Body of pancreas (tissue), 4 donors: ENCODE data around the gene WDFY4. TPM values are rescaled to one million over a fixed set of nuclear protein-coding genes. Genes with fewer than 3 reads are reported as not detected.

Experiments used
- ATAC-seq: fragments of 150-250 bp; one replicate; pipeline ENCODE4 v1.9.1; 2016
- DNase-seq, 4 donors: peaks; one replicate each; pipeline ENCODE4 v3.0.0-alpha.2; 2019
- H3K27ac ChIP-seq, 4 donors: fragments of 200-600 bp; sonication (generic); 1 replicate in 3 of 4; 2 replicates in 1 of 4; pipeline versions ENCODE4 v1.5.1 to v1.6.1; 2016 to 2019; ENCODE audit warnings: mild to moderate bottlenecking in 1 of 4, mixed read lengths in 1 of 4, moderate library complexity in 1 of 4
- H3K27me3 ChIP-seq, 2 donors: fragments of 200-600 bp; sonication (generic); one replicate each; pipeline ENCODE4 v1.6.0; 2016; ENCODE audit warnings: mild to moderate bottlenecking in 1 of 2
- H3K36me3 ChIP-seq, 2 donors: fragments of 200-600 bp; sonication (generic); replicated peaks in 1 of 2; 2 replicates each; pipeline ENCODE4 v1.5.1; 2016; ENCODE audit warnings: low read depth in 2 of 2; ENCODE audit not compliant: insufficient read depth in 1 of 2
- H3K4me1 ChIP-seq: fragments of 200-600 bp; sonication (generic); one replicate; pipeline ENCODE4 v1.6.0; 2016
- H3K4me3 ChIP-seq, 2 donors: fragments of 200-600 bp; sonication (generic); 1 replicate in 1 of 2; 2 replicates in 1 of 2; pipeline ENCODE4 v1.5.1; 2016 to 2019
- H3K9me3 ChIP-seq, 3 donors: fragments of 200-600 bp; sonication (generic); 1 replicate in 2 of 3; 2 replicates in 1 of 3; pipeline ENCODE4 v1.5.1; 2016
- CTCF ChIP-seq, 7 experiments: fragments of 450-650 bp in 4 of 7; fragments of 200-600 bp in 3 of 7; sonication (generic) in 3 of 7; IDR thresholded peaks; one replicate each; pipeline ENCODE4 v1.5.1; 2016 to 2019; ENCODE audit warnings: antibody characterized with exemption in 7 of 7
- POLR2A ChIP-seq, 3 donors: fragments of 450-650 bp; IDR thresholded peaks; one replicate each; pipeline ENCODE4 v1.6.1; 2016; ENCODE audit warnings: antibody characterized with exemption in 3 of 3, mild to moderate bottlenecking in 2 of 3
- WGBS, 2 donors: methylation state at CpG; one replicate each; pipeline ENCODE4 v1.1.5; 2017; 5-methylcytosine and 5-hydroxymethylcytosine counted together
- intact Hi-C: fragments of 100-400 bp; cut with DNase I; formaldehyde crosslinking; loops from one replicate; pipeline ENCODE4 v1.15.1; 2023
- total RNA-seq, 2 donors: library from RNA; depleted of rRNA; stranded (reverse); fragments of >200 nt; gene quantifications; one replicate each; pipeline ENCODE4 v1.1.0, GENCODE V29; 2016

The WDFY4 gene
- total RNA-seq, 2 donors from 2014 or later: 0.66 to 2.3 TPM

GRCh38 chr10:48800007-48800675 lies 115.5 kb downstream of the WDFY4 start:
- H3K4me1 ChIP-seq: no peaks in the 10 kb centered on the region
- no peaks in the 10 kb centered on the region for H3K36me3 ChIP-seq
- WGBS, 2 donors: 66 to 77% methylated on average over 12 of the region's 12 CpGs
- intact Hi-C loops: no loop called here
- H3K9me3 ChIP-seq: no peaks in the 10 kb centered on the region
- peak in 1 of 4 donors; percentile 40 for DNase-seq
- H3K27me3 ChIP-seq: no peaks in the 10 kb centered on the region
- no peak overlapping the region for H3K4me3 ChIP-seq
- H3K27ac ChIP-seq: peak overlapping the region in 2 of 4 donors; percentile 37 to 70
- no peak for TF ChIP-seq CTCF (IDR thresholded peaks at IDR 0.05)
- TF ChIP-seq POLR2A (IDR thresholded peaks at IDR 0.05): no peak
- no peak for ATAC-seq

- DNase-seq: no peak
- Histone ChIP-seq H3K36me3 (no peaks in the 10 kb centered on the region), H3K27me3 (no peaks in the 10 kb centered on the region), H3K9me3 (no peaks in the 10 kb centered on the region), H3K4me1 (no peaks in the 10 kb centered on the region), H3K27ac (peak overlapping the region in 1 of 4 donors; percentile 70), H3K4me3 (no peak overlapping the region)
- intact Hi-C loops: no loop called here
- TF ChIP-seq POLR2A (IDR thresholded peaks at IDR 0.05): no peak
- no peak for TF ChIP-seq CTCF (IDR thresholded peaks at IDR 0.05)
- ATAC-seq: no peak
Observed at GRCh38 chr10:48801001-48801421, 116.3 kb downstream of the WDFY4 start.

GRCh38 chr10:48802611-48803071 lies 118.0 kb downstream of the WDFY4 start:
- 86 to 100% methylated on average over 1 to 2 of the region's 2 CpGs for WGBS, 2 donors
- intact Hi-C loops: no loop called here
- Histone ChIP-seq H3K27me3 (no peaks in the 10 kb centered on the region), H3K27ac (no peak overlapping the region), H3K4me1 (no peaks in the 10 kb centered on the region), H3K36me3 (no peaks in the 10 kb centered on the region), H3K9me3 (no peaks in the 10 kb centered on the region), H3K4me3 (no peak overlapping the region)
- DNase-seq: no peak
- TF ChIP-seq POLR2A (IDR thresholded peaks at IDR 0.05) (no peak), CTCF (IDR thresholded peaks at IDR 0.05) (no peak)
- no peak for ATAC-seq

GRCh38 chr10:48803801-48804584 lies 119.3 kb downstream of the WDFY4 start:
- H3K27me3 ChIP-seq: no peaks in the 10 kb centered on the region
- WGBS, 2 donors: 60 to 72% methylated on average over 4 of the region's 4 CpGs
- H3K4me3 ChIP-seq: no peak overlapping the region
- no peak for ATAC-seq
- H3K27ac ChIP-seq: no peak overlapping the region
- H3K36me3 ChIP-seq: no peaks in the 10 kb centered on the region
- DNase-seq: no peak
- TF ChIP-seq CTCF (IDR thresholded peaks at IDR 0.05) (no peak), POLR2A (IDR thresholded peaks at IDR 0.05) (no peak)
- H3K4me1 ChIP-seq: no peaks in the 10 kb centered on the region
- no peaks in the 10 kb centered on the region for H3K9me3 ChIP-seq
- intact Hi-C loops: no loop called here
